RWPE1 (cell line): ENCODE results near the gene TBK1.

ENCODE experiments used
- CTCF ChIA-PET: fragments of 350-600 bp; sonication (Branson Sonifier 250); formaldehyde crosslinking; extraction: SDS; loops from one replicate; lab custom pipeline; 2021; lab: Yijun Ruan, JAX
- POLR2A ChIA-PET: fragments of 400-600 bp; formaldehyde crosslinking; extraction: SDS; loops from one replicate; lab custom pipeline; 2020; ENCODE audit warnings: antibody characterized with exemption; ENCODE audit not compliant: low non-redundant PET; lab: Yijun Ruan, JAX
- DNase-seq: peaks from one replicate; pipeline ENCODE4 v3.0.0; 2012; ENCODE audit warnings: low spot score
- H3K27ac ChIP-seq: fragments of 450-650 bp; 2 replicates; pipeline ENCODE4 v1.5.1; 2017
- CTCF ChIP-seq: fragments of 450-650 bp; conservative IDR thresholded peaks from 2 replicates; pipeline ENCODE4 v1.5.1; 2017; ENCODE audit warnings: low read depth, mild to moderate bottlenecking

TBK1 gene

DNA sequence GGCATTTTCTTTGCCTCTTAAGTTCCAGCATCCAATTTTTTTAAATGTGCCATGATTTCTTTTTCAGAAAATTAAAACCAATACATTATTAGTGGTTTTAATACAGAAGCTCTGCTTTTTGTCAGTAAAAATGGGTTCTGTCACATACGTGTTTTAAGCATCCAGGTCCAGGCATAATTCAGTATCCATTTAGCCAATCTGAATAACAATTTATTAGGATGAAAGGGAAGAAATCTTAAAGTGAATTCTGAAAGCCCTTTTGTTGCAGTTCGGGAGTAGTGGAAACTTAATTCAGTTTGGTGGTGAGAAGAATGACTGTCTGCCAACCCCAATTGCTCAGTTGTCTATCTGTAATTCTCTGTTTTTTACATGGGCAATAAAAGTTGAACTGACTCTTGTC lies 40.5 kb upstream of the TBK1 start:
- POLR2A ChIA-PET, result no interaction called here
- DNase-seq, result no peak
- CTCF ChIA-PET, result no interaction called here
- TF ChIP-seq CTCF, result no peak
- H3K27ac ChIP-seq, result no peak overlapping the region

GRCh38 chr12:64412459-64412858 lies 39.5 kb upstream of the TBK1 start:
- CTCF ChIA-PET, result no interaction called here
- no peak overlapping the region for H3K27ac ChIP-seq
- no peak for TF ChIP-seq CTCF
- DNase-seq, result no peak
- POLR2A ChIA-PET, result no interaction called here

GRCh38 chr12:64413884-64414283 lies 38.0 kb upstream of the TBK1 start:
- ChIA-PET POLR2A (no interaction called here), CTCF (no interaction called here)
- no peak for DNase-seq
- no peak for TF ChIP-seq CTCF
- H3K27ac ChIP-seq, result no peak overlapping the region

GRCh38 chr12:64418209-64418608 lies 33.7 kb upstream of the TBK1 start:
- CTCF ChIA-PET, result no interaction called here

DNA sequence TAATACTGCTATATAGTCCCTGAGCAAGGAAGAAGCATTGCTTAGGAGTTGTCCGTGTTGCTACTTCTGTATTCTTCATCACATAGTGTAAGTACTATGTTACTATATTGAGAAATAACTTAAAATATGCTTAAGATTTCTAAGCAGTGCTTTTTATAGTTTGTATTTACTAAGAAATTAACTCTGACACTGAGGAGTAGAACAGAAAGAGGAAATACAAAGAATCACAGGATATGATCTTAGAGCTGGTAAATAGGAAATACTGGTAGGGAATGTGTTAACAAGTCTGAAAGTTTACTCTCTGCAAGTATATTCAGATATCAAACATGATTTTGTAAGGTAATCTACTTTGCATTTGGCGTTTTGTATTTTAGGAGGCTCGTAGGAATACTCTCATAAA lies 32.2 kb upstream of the TBK1 start:
- no peak for TF ChIP-seq CTCF
- ChIA-PET CTCF (no interaction called here), POLR2A (no interaction called here)
- H3K27ac ChIP-seq, result no peak overlapping the region
- DNase-seq, result no peak

More at GRCh38 chr12:64418209-64418608, 33.7 kb upstream of the TBK1 start:
- DNase-seq, result no peak
- H3K27ac ChIP-seq, result no peak overlapping the region
- TF ChIP-seq CTCF, result no peak
- POLR2A ChIA-PET, result no interaction called here

GRCh38 chr12:64427988-64428387 lies 23.9 kb upstream of the TBK1 start:
- CTCF ChIA-PET, result no interaction called here
- DNase-seq, result no peak
- POLR2A ChIA-PET, result no interaction called here
- no peak overlapping the region for H3K27ac ChIP-seq
- TF ChIP-seq CTCF, result no peak

GRCh38 chr12:64428956-64429355 lies 23.0 kb upstream of the TBK1 start:
- CTCF ChIA-PET, result no interaction called here
- DNase-seq, result no peak
- TF ChIP-seq CTCF, result no peak
- POLR2A ChIA-PET, result no interaction called here
- H3K27ac ChIP-seq, result no peak overlapping the region
